Measurements from ENCODE around the gene GNAQ.

DNA sequence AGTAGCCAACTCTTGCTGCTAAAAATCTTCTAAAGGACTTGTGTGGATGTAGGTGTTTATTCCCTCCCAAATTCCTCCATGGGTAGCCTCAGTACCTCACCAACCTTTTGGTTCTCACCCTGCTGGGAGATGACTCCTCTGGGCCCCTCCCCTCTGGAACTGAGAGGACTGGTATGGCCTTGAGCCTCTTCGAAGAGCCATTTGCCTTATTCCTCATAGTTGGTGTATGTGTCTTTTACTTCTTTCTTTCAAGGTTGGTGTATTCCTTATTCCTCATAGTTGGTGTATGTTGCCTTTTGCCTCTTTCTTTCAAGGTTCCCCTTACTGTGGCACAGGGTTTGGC lies 48.3 kb downstream of the GNAQ start:
- TF ChIP-seq POLR2A (IDR thresholded peaks at IDR 0.05), result no peak
- TF ChIP-seq, protein P1, sequence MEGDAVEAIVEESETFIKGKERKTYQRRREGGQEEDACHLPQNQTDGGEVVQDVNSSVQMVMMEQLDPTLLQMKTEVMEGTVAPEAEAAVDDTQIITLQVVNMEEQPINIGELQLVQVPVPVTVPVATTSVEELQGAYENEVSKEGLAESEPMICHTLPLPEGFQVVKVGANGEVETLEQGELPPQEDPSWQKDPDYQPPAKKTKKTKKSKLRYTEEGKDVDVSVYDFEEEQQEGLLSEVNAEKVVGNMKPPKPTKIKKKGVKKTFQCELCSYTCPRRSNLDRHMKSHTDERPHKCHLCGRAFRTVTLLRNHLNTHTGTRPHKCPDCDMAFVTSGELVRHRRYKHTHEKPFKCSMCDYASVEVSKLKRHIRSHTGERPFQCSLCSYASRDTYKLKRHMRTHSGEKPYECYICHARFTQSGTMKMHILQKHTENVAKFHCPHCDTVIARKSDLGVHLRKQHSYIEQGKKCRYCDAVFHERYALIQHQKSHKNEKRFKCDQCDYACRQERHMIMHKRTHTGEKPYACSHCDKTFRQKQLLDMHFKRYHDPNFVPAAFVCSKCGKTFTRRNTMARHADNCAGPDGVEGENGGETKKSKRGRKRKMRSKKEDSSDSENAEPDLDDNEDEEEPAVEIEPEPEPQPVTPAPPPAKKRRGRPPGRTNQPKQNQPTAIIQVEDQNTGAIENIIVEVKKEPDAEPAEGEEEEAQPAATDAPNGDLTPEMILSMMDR (IDR thresholded peaks at IDR 0.05), result no peak
